Activated CD4-positive, alpha-beta T cell treated with anti-CD3 and anti-CD28 coated beads, Interleukin-2, amount 10 ng/mL, durations not matched to agents 7 days and 5 days (primary cell): ENCODE data around the gene P2RY8. TPM values are rescaled to one million over a fixed set of nuclear protein-coding genes. Genes with fewer than 3 reads are reported as not detected.
A peak's percentile ranks its signal among the peaks of the same experiment; 100 is the strongest.

Experiments
- CTCF ChIA-PET: fragments of 350-600 bp; sonication (Branson Sonifier 250); formaldehyde crosslinking; loops from one replicate; lab custom pipeline; 2021; ENCODE audit warnings: antibody characterized with exemption; lab: Charles Lee
- POLR2A ChIA-PET: fragments of 350-600 bp; sonication (Branson Sonifier 250); formaldehyde crosslinking; loops from one replicate; lab custom pipeline; 2021; ENCODE audit warnings: antibody characterized with exemption; lab: Charles Lee
- DNase-seq: peaks from one replicate; pipeline ENCODE4 v3.0.0-alpha.2; 2020
- H3K27ac Mint-ChIP-seq: one replicate; pipeline ENCODE4 v1.8.0; 2021; ENCODE audit warnings: mild to moderate bottlenecking, moderate library complexity, mixed read lengths
- H3K27me3 Mint-ChIP-seq: one replicate; pipeline ENCODE4 v1.8.0; 2021; ENCODE audit warnings: mixed read lengths
- H3K36me3 Mint-ChIP-seq: one replicate; pipeline ENCODE4 v1.8.0; 2021; ENCODE audit warnings: low read depth, mixed read lengths
- H3K4me1 Mint-ChIP-seq: one replicate; pipeline ENCODE4 v1.8.0; 2021; ENCODE audit warnings: mixed read lengths
- H3K4me3 Mint-ChIP-seq: one replicate; pipeline ENCODE4 v1.8.0; 2021; ENCODE audit warnings: mild to moderate bottlenecking, moderate library complexity, mixed read lengths
- H3K9me3 Mint-ChIP-seq: one replicate; pipeline ENCODE4 v1.8.0; 2021; ENCODE audit warnings: mixed read lengths
- total RNA-seq, 2 experiments: library from RNA; stranded (reverse); gene quantifications; one replicate each; pipeline ENCODE4 v1.2.3, GENCODE V29; 2021

The P2RY8 gene
- total RNA-seq, 2 experiments from 2014 or later: 99.1 to 107 TPM

DNA sequence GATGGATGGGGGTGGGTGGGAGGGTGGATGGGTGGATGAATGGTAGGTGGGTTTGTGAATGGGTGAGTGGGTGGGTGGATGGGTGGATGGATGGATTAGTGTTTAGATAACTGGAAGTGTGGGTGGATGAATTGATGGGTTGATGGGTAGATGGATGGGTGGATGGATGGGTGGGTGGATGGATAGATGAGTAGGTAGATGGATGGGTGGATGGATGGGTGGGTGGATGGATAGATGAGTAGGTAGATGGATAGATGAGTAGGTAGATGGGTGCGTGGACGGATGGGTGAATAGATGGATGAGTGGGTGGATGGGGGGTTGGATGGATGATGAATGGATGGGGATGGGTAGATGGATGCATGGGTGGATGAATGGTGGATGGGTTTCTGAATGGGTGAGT, 64.0 kb downstream of the P2RY8 start:
- Mint-ChIP-seq H3K4me3 (no peak overlapping the region), H3K27me3 (no peaks in the 10 kb centered on the region), H3K4me1 (peaks cover 85% of the 10 kb centered on the region), H3K36me3 (peaks cover 73% of the 10 kb centered on the region), H3K27ac (peak overlapping the region; percentile 75), H3K9me3 (peaks cover 10% of the 10 kb centered on the region)
- ChIA-PET POLR2A (no interaction called here), CTCF (no interaction called here)
- peak; percentile 4 for DNase-seq

DNA sequence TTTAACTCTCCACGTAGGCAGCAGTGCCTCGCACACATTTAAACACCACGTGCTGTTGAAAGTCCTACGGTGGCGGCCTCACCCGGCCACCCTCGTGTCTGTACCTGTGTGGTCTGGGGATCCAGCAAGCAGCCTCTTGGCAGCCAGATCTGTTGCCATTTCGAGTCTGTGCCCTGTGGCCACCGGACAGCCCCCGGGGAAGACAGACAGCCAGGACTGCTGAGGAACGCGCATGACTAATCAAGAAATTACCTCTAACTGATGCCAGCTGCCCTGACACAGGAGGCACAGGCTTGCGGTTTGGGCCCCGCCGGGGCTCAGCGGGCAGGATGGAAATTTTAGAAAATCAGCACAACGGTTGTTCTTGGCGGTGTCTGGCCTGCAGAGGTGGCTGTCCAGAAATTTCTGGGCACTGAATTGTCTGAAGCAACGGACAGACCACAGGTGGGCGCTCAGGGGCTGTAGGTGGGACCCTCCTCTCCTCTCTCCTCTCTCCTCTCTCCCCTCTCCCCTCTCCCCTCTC, 68.7 kb downstream of the P2RY8 start:
- CTCF ChIA-PET: no interaction called here

DNA sequence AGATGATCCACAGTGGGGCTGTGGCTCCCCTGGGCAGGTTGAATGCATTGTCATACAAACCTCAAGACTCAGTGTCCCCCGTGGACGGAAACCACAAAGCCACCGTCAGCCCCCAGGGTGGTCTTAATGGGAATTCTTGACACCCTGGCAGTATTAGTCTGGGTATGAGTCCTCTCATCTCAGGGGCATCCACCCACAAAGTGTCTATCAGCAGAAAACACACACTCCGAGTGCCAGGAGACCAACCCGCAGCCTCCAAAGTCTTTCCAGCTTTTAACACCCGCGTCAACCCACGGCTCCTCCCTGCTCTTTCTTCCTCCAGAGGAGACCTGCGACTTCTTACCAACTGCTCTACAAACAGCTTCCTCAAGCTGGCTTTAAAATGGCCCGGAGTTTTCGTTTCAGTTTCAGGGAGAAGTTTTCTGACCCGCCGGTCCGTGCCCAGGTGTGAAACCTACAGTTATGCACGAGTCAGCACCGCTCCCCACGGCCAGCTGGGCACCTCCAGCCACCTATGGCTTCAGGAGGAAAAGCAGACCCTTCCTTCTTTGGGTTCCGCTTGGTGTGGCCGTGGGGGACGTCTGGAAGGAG, 69.9 kb downstream of the P2RY8 start:
- Mint-ChIP-seq H3K4me3 (peak overlapping the region; percentile 69), H3K9me3 (peaks cover 1% of the 10 kb centered on the region), H3K27ac (peak overlapping the region; percentile 93), H3K27me3 (no peaks in the 10 kb centered on the region), H3K4me1 (peaks cover 92% of the 10 kb centered on the region), H3K36me3 (peaks cover 74% of the 10 kb centered on the region)
- DNase-seq: peak; percentile 73
- ChIA-PET CTCF (no interaction called here), POLR2A (no interaction called here)

More for the DNA sequence above, 68.7 kb downstream of the P2RY8 start:
- peak overlapping the region; percentile 69 for H3K4me3 Mint-ChIP-seq
- no peaks in the 10 kb centered on the region for H3K27me3 Mint-ChIP-seq
- H3K4me1 Mint-ChIP-seq: peaks cover 90% of the 10 kb centered on the region
- POLR2A ChIA-PET: no interaction called here
- peaks cover 73% of the 10 kb centered on the region for H3K36me3 Mint-ChIP-seq
- peak overlapping the region; percentile 93 for H3K27ac Mint-ChIP-seq
- peaks cover 3% of the 10 kb centered on the region for H3K9me3 Mint-ChIP-seq
- peak; percentile 81 for DNase-seq

- H3K36me3 Mint-ChIP-seq: peaks cover 67% of the 10 kb centered on the region
- ChIA-PET CTCF (no interaction called here), POLR2A (no interaction called here)
- peak overlapping the region; percentile 82 for H3K27ac Mint-ChIP-seq
- H3K4me3 Mint-ChIP-seq: peak overlapping the region; percentile 69
- H3K4me1 Mint-ChIP-seq: peaks cover 86% of the 10 kb centered on the region
- H3K9me3 Mint-ChIP-seq: no peaks in the 10 kb centered on the region
- DNase-seq: peak; percentile 5
- H3K27me3 Mint-ChIP-seq: no peaks in the 10 kb centered on the region
Measured at GRCh38 chrX:1466232-1466661, 70.7 kb downstream of the P2RY8 start.

- Mint-ChIP-seq H3K9me3 (no peaks in the 10 kb centered on the region), H3K4me3 (peak overlapping the region; percentile 69), H3K27ac (peak overlapping the region; percentile 88), H3K27me3 (no peaks in the 10 kb centered on the region), H3K36me3 (peaks cover 67% of the 10 kb centered on the region), H3K4me1 (peaks cover 81% of the 10 kb centered on the region)
- ChIA-PET POLR2A (no interaction called here), CTCF (no interaction called here)
- DNase-seq: peak; percentile 5
Measured at GRCh38 chrX:1465286-1466231, 71.4 kb downstream of the P2RY8 start.

- ChIA-PET POLR2A (no interaction called here), CTCF (no interaction called here)
- Mint-ChIP-seq H3K4me1 (peaks cover 76% of the 10 kb centered on the region), H3K4me3 (peak overlapping the region; percentile 69), H3K27ac (peak overlapping the region; percentile 88), H3K9me3 (no peaks in the 10 kb centered on the region), H3K36me3 (peaks cover 64% of the 10 kb centered on the region), H3K27me3 (no peaks in the 10 kb centered on the region)
- DNase-seq: peak; percentile 21
Measured at GRCh38 chrX:1464971-1465285, 72.1 kb downstream of the P2RY8 start.

DNA sequence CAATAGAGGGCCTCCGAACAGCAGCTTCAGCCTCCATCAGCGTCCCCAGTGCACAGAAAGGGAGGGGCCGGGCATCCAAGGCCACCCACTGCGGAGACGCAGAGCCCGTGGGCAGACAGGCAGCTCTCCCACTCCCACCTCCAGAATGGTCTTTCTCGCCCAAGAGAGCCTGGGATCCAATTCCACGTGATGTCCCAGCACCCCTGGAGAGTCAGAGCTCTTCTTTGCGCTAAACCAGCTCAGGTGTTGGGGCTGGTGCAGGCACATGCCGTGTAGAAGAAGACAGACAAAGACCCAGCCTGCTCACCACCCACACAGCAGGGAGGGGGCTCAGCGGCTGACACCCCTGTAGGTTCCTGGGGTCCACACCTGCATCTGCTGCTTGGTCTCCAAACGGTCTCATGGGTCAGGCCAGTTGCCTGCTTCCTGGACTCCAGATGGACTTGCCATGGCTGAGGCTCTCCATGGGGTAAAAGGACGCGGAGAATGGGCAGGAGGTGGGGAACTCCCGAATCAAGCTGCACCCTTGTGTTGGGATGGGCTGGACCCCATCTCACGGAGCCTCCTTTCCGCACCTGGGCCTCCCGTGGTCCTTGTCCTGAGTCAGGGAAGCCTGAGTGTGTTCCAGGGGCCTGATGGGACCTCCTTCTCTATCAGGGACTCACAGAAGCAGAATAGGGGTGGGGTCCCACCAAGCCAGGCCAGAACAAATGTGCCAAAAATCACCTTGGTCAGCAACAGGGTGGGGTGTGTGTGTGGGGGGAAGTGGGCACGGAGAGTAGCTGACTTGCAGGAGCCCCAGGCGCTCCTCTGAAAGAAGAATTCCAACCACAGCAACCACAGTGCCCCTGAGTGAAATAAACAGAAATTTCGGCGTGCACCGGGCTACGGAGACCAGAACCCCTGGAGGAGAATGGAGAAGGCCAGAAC, 72.7 kb downstream of the P2RY8 start:
- ChIA-PET CTCF (no interaction called here), POLR2A (no interaction called here)
- H3K36me3 Mint-ChIP-seq: peaks cover 58% of the 10 kb centered on the region
- H3K27ac Mint-ChIP-seq: peak overlapping the region; percentile 88
- no peaks in the 10 kb centered on the region for H3K9me3 Mint-ChIP-seq
- H3K27me3 Mint-ChIP-seq: no peaks in the 10 kb centered on the region
- peak overlapping the region; percentile 69 for H3K4me3 Mint-ChIP-seq
- peak; percentile 49 for DNase-seq
- peaks cover 70% of the 10 kb centered on the region for H3K4me1 Mint-ChIP-seq

GRCh38 chrX:1463581-1463980, 73.4 kb downstream of the P2RY8 start:
- Mint-ChIP-seq H3K27me3 (no peaks in the 10 kb centered on the region), H3K27ac (peak overlapping the region; percentile 88), H3K36me3 (peaks cover 55% of the 10 kb centered on the region), H3K9me3 (no peaks in the 10 kb centered on the region), H3K4me1 (peaks cover 66% of the 10 kb centered on the region), H3K4me3 (peak overlapping the region; percentile 34)
- ChIA-PET POLR2A (no interaction called here), CTCF (no interaction called here)
- peak; percentile 5 for DNase-seq

DNA sequence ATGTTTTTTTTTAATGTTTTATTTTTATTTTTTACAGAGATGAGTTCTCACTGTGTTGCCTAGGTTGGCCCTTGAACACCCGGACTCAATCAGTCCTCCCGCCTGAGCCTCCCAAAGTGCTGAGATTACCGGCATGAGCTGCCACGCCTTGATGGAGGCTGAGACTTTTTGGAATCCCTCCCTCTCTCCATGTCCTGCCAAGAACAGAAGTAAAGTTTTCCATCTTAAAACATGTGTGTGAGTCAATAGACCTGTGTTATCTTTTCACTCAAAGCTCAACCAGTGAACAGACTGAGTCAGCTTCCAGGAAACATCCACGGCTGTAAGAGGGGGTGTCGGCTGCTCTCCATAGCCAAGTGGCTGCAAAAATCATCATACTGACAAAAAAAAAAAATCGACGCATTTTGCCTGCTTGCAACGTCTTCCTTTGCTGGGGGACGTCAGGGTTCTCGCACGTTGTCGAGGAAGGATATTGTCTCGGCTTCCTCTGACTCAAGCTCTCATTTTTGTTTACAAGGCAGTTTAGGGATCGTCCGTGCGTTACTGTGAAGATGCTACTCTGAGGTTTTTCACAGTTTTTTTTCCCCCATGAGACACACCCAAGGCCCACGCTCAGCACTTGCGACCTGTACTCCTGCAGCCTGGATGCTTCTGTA, 74.3 kb downstream of the P2RY8 start:
- Mint-ChIP-seq H3K27me3 (no peaks in the 10 kb centered on the region), H3K4me3 (peak overlapping the region; percentile 34), H3K27ac (peak overlapping the region; percentile 88), H3K36me3 (peaks cover 50% of the 10 kb centered on the region), H3K9me3 (no peaks in the 10 kb centered on the region), H3K4me1 (peaks cover 58% of the 10 kb centered on the region)
- CTCF ChIA-PET: no interaction called here
- DNase-seq: peak; percentile 81
- POLR2A ChIA-PET: no interaction called here

DNA sequence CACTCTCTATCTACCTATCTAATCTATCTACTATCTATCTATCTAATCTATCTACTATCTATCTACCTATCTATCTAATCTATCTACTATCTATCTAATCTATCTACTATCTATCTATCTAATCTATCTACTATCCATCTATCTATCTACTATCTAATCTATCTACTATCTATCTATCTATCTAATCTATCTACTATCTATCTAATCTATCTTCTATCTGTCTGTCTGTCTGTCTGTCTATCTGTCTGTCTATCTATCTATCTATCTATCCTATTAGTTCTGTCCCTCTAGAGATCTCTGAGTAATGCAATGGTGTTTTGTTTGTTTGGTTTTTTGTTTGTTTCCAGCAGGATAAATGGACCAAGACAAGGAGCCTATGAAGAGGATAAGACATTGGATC, 74.9 kb downstream of the P2RY8 start:
- Mint-ChIP-seq H3K4me3 (peak overlapping the region; percentile 14), H3K36me3 (peaks cover 45% of the 10 kb centered on the region), H3K27ac (peak overlapping the region; percentile 88), H3K27me3 (no peaks in the 10 kb centered on the region), H3K9me3 (no peaks in the 10 kb centered on the region), H3K4me1 (peaks cover 52% of the 10 kb centered on the region)
- DNase-seq: no peak
- CTCF ChIA-PET: no interaction called here
- POLR2A ChIA-PET: no interaction called here

GRCh38 chrX:1455948-1456280, 81.1 kb downstream of the P2RY8 start:
- H3K27ac Mint-ChIP-seq: no peak overlapping the region
- H3K9me3 Mint-ChIP-seq: no peaks in the 10 kb centered on the region
- POLR2A ChIA-PET: no interaction called here
- H3K4me3 Mint-ChIP-seq: no peak overlapping the region
- H3K27me3 Mint-ChIP-seq: no peaks in the 10 kb centered on the region
- CTCF ChIA-PET: no interaction called here
- peak; percentile 5 for DNase-seq
- H3K4me1 Mint-ChIP-seq: peaks cover 20% of the 10 kb centered on the region
- H3K36me3 Mint-ChIP-seq: no peaks in the 10 kb centered on the region
